ENCODE measurements around the gene CRCP. TPM values are rescaled to one million over a fixed set of nuclear protein-coding genes. Genes with fewer than 3 reads are reported as not detected.

The CRCP gene
- total RNA-seq, 1 donor from 2014 or later: 22.5 TPM

DNA sequence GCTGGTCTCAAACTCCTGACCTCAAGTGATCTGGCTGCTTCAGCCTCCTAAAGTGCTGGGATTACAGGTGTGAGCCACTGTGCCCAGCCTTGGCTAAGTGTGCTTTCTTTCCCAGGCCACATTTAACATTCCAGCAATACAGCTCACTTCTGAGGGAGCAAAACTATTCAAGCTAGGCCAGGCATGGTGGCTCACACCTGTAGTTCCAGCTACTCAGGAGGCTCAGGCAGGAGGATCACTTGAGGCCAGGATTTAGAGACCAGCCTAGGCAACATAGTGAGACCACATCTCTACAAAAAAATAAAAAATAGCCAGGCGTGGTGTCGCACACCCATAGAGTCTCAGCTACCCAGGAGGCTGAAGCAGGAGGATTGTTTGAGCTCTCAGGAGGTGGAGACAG lies 67.2 kb downstream of the CRCP start:
- intact Hi-C loops (cut with micrococcal nuclease): no loop called here
- DNase-seq (no peak), ATAC-seq (no peak)

GRCh38 chr7:66182920-66183319 lies 68.3 kb downstream of the CRCP start:
- no peak for DNase-seq
- intact Hi-C loops (cut with micrococcal nuclease): no loop called here
- no peak for ATAC-seq

DNA sequence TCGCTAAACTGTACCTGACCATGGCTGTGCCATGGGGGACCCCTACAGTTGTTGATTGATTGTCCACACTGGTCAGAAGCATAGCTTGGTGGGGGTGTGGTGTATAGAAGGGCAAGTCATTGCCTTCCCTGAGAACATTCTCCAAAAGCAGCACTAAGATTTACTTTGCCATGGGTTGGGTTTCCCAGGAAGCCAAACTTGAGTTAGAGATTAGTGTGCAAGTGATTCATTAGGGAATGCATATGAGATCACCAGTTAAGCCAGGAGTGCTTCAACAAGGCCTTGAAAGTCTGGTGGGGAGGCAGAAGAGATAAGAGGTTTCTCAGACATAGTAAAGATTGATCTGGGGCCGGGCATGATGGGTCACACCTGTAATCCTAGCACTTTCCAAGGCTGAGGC lies 69.1 kb downstream of the CRCP start:
- DNase-seq (no peak), ATAC-seq (no peak)
- intact Hi-C loops (cut with micrococcal nuclease): no loop called here

DNA sequence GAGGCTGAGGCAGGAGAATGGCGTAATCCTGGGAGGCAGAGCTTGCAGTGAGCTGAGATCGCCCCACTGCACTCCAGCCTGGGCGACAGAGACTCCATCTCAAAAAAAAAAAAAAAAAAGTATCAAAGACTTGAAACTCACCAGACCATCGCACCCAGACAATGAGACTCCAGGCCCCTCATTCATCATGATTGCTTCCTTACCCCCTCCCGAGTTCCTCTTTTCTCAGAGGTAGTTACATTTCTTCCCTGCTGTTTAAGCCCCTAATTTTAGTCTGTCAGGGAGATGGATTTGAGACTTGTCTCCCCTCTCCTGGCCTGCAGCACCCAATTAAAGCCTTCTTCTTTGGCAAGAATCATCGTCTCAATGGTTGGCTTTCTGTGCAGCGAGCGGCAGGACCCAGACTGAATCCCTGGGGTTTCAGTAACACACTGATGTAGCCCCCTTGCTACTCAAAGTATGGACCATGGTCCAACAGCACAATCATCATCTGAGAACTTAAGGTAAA lies 71.1 kb downstream of the CRCP start:
- intact Hi-C loops (cut with micrococcal nuclease): no loop called here
- ATAC-seq: no peak
- no peak for DNase-seq

GRCh38 chr7:66186991-66187390 lies 72.3 kb downstream of the CRCP start:
- DNase-seq: no peak
- no peak for ATAC-seq
- intact Hi-C loops (cut with micrococcal nuclease): no loop called here

DNA sequence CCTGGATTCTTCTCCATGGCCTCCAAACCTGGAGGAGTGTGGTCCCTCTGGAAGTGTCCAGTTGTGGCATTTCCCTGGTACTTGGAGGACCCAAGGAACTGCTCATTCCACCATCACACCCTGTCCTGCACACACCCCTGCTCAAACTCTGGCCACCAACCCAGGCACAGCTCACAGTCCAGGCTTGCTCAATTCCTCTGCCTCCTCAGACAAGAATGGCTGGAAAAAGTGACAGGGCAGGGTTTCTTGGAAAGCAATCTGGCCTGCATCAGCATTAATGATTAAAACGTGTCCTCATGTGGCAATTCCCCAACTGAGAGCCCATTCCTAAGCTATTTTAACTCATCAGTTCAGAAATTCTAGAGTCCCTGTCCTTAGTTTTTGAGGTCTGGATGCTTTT lies 73.3 kb downstream of the CRCP start:
- intact Hi-C loops (cut with micrococcal nuclease): no loop called here
- DNase-seq (peak; percentile 45), ATAC-seq (peak; percentile 84)

DNA sequence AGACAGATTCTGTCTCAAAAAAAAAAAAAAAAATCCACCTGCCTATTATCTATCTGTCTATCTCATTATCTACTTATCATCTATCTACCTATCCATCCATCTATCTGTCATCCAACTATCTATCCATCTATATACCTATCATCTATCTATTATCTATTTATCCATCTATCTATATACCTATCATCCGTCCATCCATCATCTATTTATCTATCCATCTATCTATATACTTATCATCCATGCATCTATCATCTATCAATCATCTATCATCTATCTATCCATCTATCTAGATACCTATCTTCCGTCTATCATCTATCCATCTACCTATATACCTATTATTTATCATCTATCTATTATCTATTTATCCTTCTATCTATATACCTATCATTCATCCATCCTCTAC lies 74.0 kb downstream of the CRCP start:
- intact Hi-C loops (cut with micrococcal nuclease): no loop called here
- DNase-seq: no peak
- no peak for ATAC-seq

DNA sequence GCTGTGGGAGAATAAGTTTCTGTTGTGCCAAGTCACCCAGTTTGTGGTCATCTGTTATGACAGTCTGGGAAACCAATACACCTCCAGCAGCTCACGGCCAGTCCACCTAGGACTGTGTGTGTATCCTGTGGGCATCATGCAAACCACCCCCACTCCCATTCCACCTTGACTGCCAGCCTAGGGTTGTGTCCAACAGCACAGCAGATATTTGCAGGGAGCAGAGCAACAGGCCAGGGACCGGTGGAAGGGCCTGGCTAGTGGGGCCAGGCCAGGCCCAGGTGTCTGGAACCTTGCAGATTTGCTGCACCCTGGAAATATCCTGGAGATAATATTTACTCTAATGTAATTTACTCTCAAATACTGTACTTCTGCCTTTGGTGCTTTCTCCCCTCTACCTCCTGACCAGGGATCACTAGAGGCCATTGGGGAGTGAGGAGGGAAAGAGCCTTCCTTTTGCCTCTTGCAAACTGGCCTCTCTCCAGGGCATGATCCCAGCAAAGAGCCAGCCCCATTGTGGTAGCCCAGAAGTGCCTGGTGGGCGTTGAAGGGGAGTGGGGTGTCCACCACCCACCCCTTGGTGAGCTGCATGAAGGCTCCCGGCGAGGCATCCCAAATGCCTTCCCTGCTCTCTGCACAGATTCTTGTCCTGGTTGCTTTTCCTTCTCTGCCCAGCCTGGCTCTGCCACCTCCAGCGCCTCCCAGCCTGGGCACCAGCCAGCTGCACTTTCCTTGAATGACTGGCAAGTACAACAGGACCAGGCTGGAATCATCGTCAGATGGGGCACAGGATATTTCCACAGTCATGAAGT lies 75.3 kb downstream of the CRCP start:
- ATAC-seq: no peak
- intact Hi-C loops (cut with micrococcal nuclease): no loop called here
- DNase-seq: no peak

- no peak for ATAC-seq
- no peak for DNase-seq
- intact Hi-C loops (cut with micrococcal nuclease): no loop called here
These were observed 75.8 kb downstream of the CRCP start for GRCh38 chr7:66190504-66190857.

GRCh38 chr7:66193146-66193725 lies 78.6 kb downstream of the CRCP start:
- DNase-seq (no peak), ATAC-seq (no peak)
- intact Hi-C loops (cut with micrococcal nuclease): no loop called here

- ATAC-seq (peak; percentile 55), DNase-seq (no peak)
- intact Hi-C loops (cut with micrococcal nuclease): no loop called here
These were observed 83.8 kb downstream of the CRCP start for GRCh38 chr7:66198469-66198868.

DNA sequence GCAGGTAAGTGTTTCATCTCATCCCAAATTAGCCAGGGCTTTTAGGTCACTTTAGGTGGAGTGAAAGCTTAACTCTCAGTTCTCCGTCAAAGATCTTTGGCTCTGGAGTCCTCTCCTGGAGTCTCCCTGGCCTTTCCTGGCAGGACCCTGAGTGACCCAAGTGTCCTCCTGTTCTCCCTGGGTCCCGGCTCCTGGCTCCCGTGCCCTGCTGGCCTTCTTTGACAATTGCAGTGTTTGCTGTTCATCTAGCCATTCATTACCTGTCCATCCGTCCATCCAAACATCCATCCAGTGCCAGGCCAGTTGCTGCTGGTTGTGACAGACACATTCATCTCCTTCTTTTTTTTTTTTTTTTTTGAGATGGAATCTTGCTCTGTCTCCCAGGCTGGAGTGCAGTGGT lies 84.3 kb downstream of the CRCP start:
- intact Hi-C loops (cut with micrococcal nuclease): no loop called here
- DNase-seq (no peak), ATAC-seq (no peak)

DNA sequence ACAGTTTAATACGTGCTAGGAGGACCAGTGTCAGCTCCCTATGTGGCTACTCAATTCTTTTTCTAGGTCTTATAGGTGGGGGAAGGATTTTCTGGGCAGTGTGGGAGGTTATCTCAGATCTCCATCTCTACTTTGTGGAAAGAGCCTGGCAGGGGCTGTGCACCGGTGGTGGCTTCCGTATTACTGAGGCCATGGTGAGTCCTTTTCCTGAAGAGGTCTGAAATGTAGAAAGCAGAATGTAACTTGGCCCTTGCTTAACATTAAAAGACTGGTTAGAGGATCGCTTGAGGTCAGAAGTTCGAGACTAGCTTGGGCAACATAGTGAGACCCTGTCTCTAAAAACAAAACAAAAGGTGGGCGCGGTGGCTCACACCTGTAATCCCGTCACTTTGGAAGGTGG lies 87.8 kb downstream of the CRCP start:
- ATAC-seq (no peak), DNase-seq (no peak)
- intact Hi-C loops (cut with micrococcal nuclease): loop anchor here (10.0 kb wide), 1 partner anchor 212 kb away; no protein-coding TSS in a partner anchor

Other genes starting within 250 kb of the CRCP start
- 18.2 TPM for gene VKORC1L1, start 241.8 kb upstream of the CRCP start, total RNA-seq
- 17.8 TPM for gene GUSB, start 132.6 kb upstream of the CRCP start, total RNA-seq
- 10.6 TPM for gene ASL, start 39.0 kb upstream of the CRCP start, total RNA-seq
- gene TPST1, start 90.5 kb downstream of the CRCP start, total RNA-seq: 6.0 TPM

Data from left ventricle myocardium superior (tissue), 1 donor.